HepG2 (cell line): ENCODE data around the gene TXN2. TPM values are rescaled to one million over a fixed set of nuclear protein-coding genes. Genes with fewer than 3 reads are reported as not detected.

ENCODE experiments used
- ELF3 ChIP-seq: IDR thresholded peaks from 2 replicates; pipeline ENCODE4 v1.6.1; 2016; ENCODE audit warnings: missing genetic modification reagents, missing compliant biosample characterization
- FOXA3 ChIP-seq: IDR thresholded peaks from 2 replicates; pipeline ENCODE4 v1.6.1; 2016; ENCODE audit warnings: missing genetic modification reagents, missing compliant biosample characterization
- GATAD1 ChIP-seq: IDR thresholded peaks from 2 replicates; pipeline ENCODE4 v1.6.1; 2016; ENCODE audit warnings: missing genetic modification reagents, missing compliant biosample characterization
- HNRNPL ChIP-seq: fragments of 200-400 bp; formaldehyde crosslinking; IDR thresholded peaks from 2 replicates; pipeline ENCODE4 v1.6.1; 2017; ENCODE audit warnings: mild to moderate bottlenecking, low read depth, low read length
- IRF2 ChIP-seq: IDR thresholded peaks from 2 replicates; pipeline ENCODE4 v1.6.1; 2018; ENCODE audit warnings: missing genetic modification reagents, missing compliant biosample characterization
- JARID2 ChIP-seq: sonication (generic); formaldehyde crosslinking; IDR thresholded peaks from 2 replicates; pipeline ENCODE4 v1.8.1; 2023; ENCODE audit warnings: missing genetic modification reagents, inconsistent platforms; ENCODE audit not compliant: insufficient replicate concordance
- KDM2A ChIP-seq: sonication (generic); formaldehyde crosslinking; IDR thresholded peaks from 2 replicates; pipeline ENCODE4 v1.4.0; 2020; ENCODE audit warnings: low read depth, missing genetic modification reagents, borderline replicate concordance
- KDM3A ChIP-seq: IDR thresholded peaks from 2 replicates; pipeline ENCODE4 v1.6.1; 2018; ENCODE audit warnings: low read depth, missing compliant biosample characterization
- KDM5B ChIP-seq: sonication (generic); formaldehyde crosslinking; IDR thresholded peaks from 2 replicates; pipeline ENCODE4 v1.4.0; 2020; ENCODE audit warnings: missing genetic modification reagents, mild to moderate bottlenecking, borderline replicate concordance
- LBX2 ChIP-seq: sonication (generic); formaldehyde crosslinking; IDR thresholded peaks from 2 replicates; pipeline ENCODE4 v1.5.0; 2020; ENCODE audit warnings: missing genetic modification reagents, mild to moderate bottlenecking, borderline replicate concordance
- MLLT10 ChIP-seq: sonication (generic); formaldehyde crosslinking; IDR thresholded peaks from 2 replicates; pipeline ENCODE4 v1.4.0; 2020; ENCODE audit warnings: missing genetic modification reagents
- MTA3 ChIP-seq: sonication (generic); formaldehyde crosslinking; IDR thresholded peaks from 2 replicates; pipeline ENCODE4 v1.4.0; 2020; ENCODE audit warnings: missing genetic modification reagents
- NFYC ChIP-seq: IDR thresholded peaks from 2 replicates; pipeline ENCODE4 v1.6.1; 2016; ENCODE audit warnings: missing genetic modification reagents, missing compliant biosample characterization
- RARA ChIP-seq: IDR thresholded peaks from 2 replicates; pipeline ENCODE4 v1.6.1; 2016; ENCODE audit warnings: missing genetic modification reagents, missing compliant biosample characterization
- SMC3 ChIP-seq: IDR thresholded peaks from 2 replicates; pipeline ENCODE4 v1.6.1; 2011; ENCODE audit warnings: low read length, improper control_type of control experiment
- SOX6 ChIP-seq, 2 experiments: fragments of 450-650 bp in 1 of 2; sonication (generic) in 1 of 2; formaldehyde crosslinking in 1 of 2; IDR thresholded peaks; 2 replicates each; pipeline versions ENCODE4 v1.4.0 to v1.6.1; 2017 to 2020; ENCODE audit warnings: antibody characterized with exemption in 1 of 2, mild to moderate bottlenecking in 1 of 2, missing genetic modification reagents in 1 of 2
- TBX2 ChIP-seq: sonication (generic); formaldehyde crosslinking; IDR thresholded peaks from 2 replicates; pipeline ENCODE4 v1.5.0; 2020; ENCODE audit warnings: missing genetic modification reagents, mild to moderate bottlenecking, borderline replicate concordance
- TGIF2 ChIP-seq: IDR thresholded peaks from 2 replicates; pipeline ENCODE4 v1.6.1; 2016; ENCODE audit warnings: control low read depth, missing compliant biosample characterization
- TOPORS ChIP-seq: sonication (generic); formaldehyde crosslinking; IDR thresholded peaks from 2 replicates; pipeline ENCODE4 v1.8.0; 2023; ENCODE audit warnings: mild to moderate bottlenecking, missing genetic modification reagents
- XRCC5 ChIP-seq: fragments of 200-400 bp; formaldehyde crosslinking; optimal IDR thresholded peaks from 2 replicates; pipeline ENCODE3; 2017; ENCODE audit warnings: mild to moderate bottlenecking, low read length
- ZBTB49 ChIP-seq: sonication (generic); formaldehyde crosslinking; IDR thresholded peaks from 2 replicates; pipeline ENCODE4 v1.4.0; 2020; ENCODE audit warnings: missing genetic modification reagents, borderline replicate concordance
- ZFP91 ChIP-seq: sonication (generic); formaldehyde crosslinking; IDR thresholded peaks from 2 replicates; pipeline ENCODE4 v1.9.0; 2022; ENCODE audit warnings: missing genetic modification reagents, mild to moderate bottlenecking, borderline replicate concordance
- ZNF205 ChIP-seq: IDR thresholded peaks from 2 replicates; pipeline ENCODE4 v1.6.1; 2018; ENCODE audit warnings: missing biosample characterization, missing genetic modification reagents
- ZNF224 ChIP-seq: sonication (generic); formaldehyde crosslinking; IDR thresholded peaks from 2 replicates; pipeline ENCODE4 v1.5.0; 2020; ENCODE audit warnings: mild to moderate bottlenecking, missing genetic modification reagents
- ZNF354B ChIP-seq: sonication (generic); formaldehyde crosslinking; IDR thresholded peaks from 2 replicates; pipeline ENCODE4 v1.8.0; 2022; ENCODE audit warnings: mild to moderate bottlenecking, missing genetic modification reagents
- ZNF652 ChIP-seq: IDR thresholded peaks from 2 replicates; pipeline ENCODE4 v1.6.1; 2016; ENCODE audit warnings: low read depth, borderline replicate concordance
- polyA plus RNA-seq, 8 experiments: library from polyadenylated mRNA; depleted of rRNA in 3 of 8; stranded (reverse) in 7 of 8; unstranded in 1 of 8; fragments of >200 nt; fragmentation: Illumina TruSeq in 4 of 8; extraction: Trizol in 4 of 8; gene quantifications; 2 replicates each; pipeline versions ENCODE4 v1.2.1 to v1.2.3, GENCODE V29; 2011 to 2016; ENCODE audit warnings: low read depth in 4 of 8, missing spikeins in 1 of 8, mixed read lengths in 1 of 8; ENCODE audit not compliant: insufficient read depth in 1 of 8
- total RNA-seq, 5 experiments: library from RNA; depleted of rRNA; stranded (reverse); fragments of >200 nt; fragmentation: Illumina TruSeq; extraction: Trizol; gene quantifications; 2 replicates each; pipeline ENCODE4 v1.2.3, GENCODE V29; 2016; ENCODE audit warnings: low read depth in 1 of 5

TXN2 gene
- total and polyA plus RNA-seq, 2 of the 13 experiments (the other 11 are each of a cell fraction or from before 2014, with no cell fraction given): 41.4 to 109 TPM

GRCh38 chr22:36470162-36470993, 11.1 kb downstream of the TXN2 start (continued):
- TF ChIP-seq ZBTB49 (CRISPR knock-in tag) (peak; percentile 56; the same call in 1 of the 2 replicates), SOX6 (IDR thresholded peaks at IDR 0.05) (no peak), SOX6 (CRISPR knock-in tag; IDR thresholded peaks at IDR 0.05) (0 out of 2 replicates have a peak, but pooled peaks have one; percentile 32), ZNF354B (CRISPR knock-in tag) (0 out of 2 replicates have a peak, but pooled peaks have one; percentile 67), ZNF224 (CRISPR knock-in tag) (0 out of 2 replicates have a peak, but pooled peaks have one; percentile 32), KDM3A (CRISPR knock-in tag) (peak; percentile 91; the same call in 1 of the 2 replicates), GATAD1 (CRISPR knock-in tag) (peak; percentile 56), SMC3 (peak; percentile 91), ZNF205 (peak; percentile 46; the same call in 1 of the 2 replicates), KDM5B (CRISPR knock-in tag) (0 out of 2 replicates have a peak, but pooled peaks have one; percentile 39), KDM2A (peak; percentile 59; the same call in 1 of the 2 replicates), RARA (CRISPR knock-in tag) (0 out of 2 replicates have a peak, but pooled peaks have one; percentile 32), ZFP91 (CRISPR knock-in tag) (peak; percentile 45; the same call in 1 of the 2 replicates), TBX2 (CRISPR knock-in tag) (peak; percentile 28; the same call in 1 of the 2 replicates), TOPORS (CRISPR knock-in tag) (peak; percentile 37; the same call in 1 of the 2 replicates), JARID2 (peak; percentile 56), ELF3 (CRISPR knock-in tag) (peak; percentile 70), MLLT10 (CRISPR knock-in tag) (no peak), HNRNPL (0 out of 2 replicates have a peak, but pooled peaks have one; percentile 35), ZNF652 (CRISPR knock-in tag) (peak; percentile 38; the same call in 1 of the 2 replicates), LBX2 (no peak), IRF2 (peak; percentile 78; the same call in 1 of the 2 replicates), MTA3 (CRISPR knock-in tag) (no peak), TGIF2 (CRISPR knock-in tag) (0 out of 2 replicates have a peak, but pooled peaks have one; percentile 44), XRCC5 (peak; percentile 87), FOXA3 (CRISPR knock-in tag) (0 out of 2 replicates have a peak, but pooled peaks have one; percentile 19), NFYC (CRISPR knock-in tag) (no peak)
